K562 (cell line): ENCODE data around the gene CDC45. TPM values are rescaled to one million over a fixed set of nuclear protein-coding genes. Genes with fewer than 3 reads are reported as not detected.

Source experiments
- CBX3 ChIP-seq, 2 experiments: IDR thresholded peaks; 1 replicate in 1 of 2; 2 replicates in 1 of 2; pipeline ENCODE4 v1.6.1; 2012; ENCODE audit warnings: inconsistent platforms in 2 of 2, low read length in 2 of 2, borderline replicate concordance in 1 of 2, control low read depth in 1 of 2
- E2F1 ChIP-seq: sonication (generic); formaldehyde crosslinking; IDR thresholded peaks from 2 replicates; pipeline ENCODE4 v1.8.1; 2023; ENCODE audit warnings: mild to moderate bottlenecking, missing genetic modification reagents, moderate library complexity
- E2F8 ChIP-seq: fragments of 450-650 bp; IDR thresholded peaks from 2 replicates; pipeline ENCODE4 v1.7.1; 2018; ENCODE audit warnings: mild to moderate bottlenecking, low read depth; ENCODE audit not compliant: partially characterized antibody
- FOXJ3 ChIP-seq: sonication (generic); formaldehyde crosslinking; IDR thresholded peaks from 2 replicates; pipeline ENCODE4 v1.4.0; 2020; ENCODE audit warnings: mild to moderate bottlenecking, missing genetic modification reagents
- KDM5B ChIP-seq: fragments of 200-600 bp; sonication (generic); IDR thresholded peaks from 2 replicates; pipeline ENCODE4 v1.6.1; 2012; ENCODE audit warnings: low read depth, mild to moderate bottlenecking, moderate library complexity, low read length, control low read depth, inconsistent platforms; ENCODE audit not compliant: insufficient replicate concordance
- MED1 ChIP-seq: sonication (generic); formaldehyde crosslinking; IDR thresholded peaks from 2 replicates; pipeline ENCODE4 v1.8.1; 2023; ENCODE audit warnings: missing genetic modification reagents, borderline replicate concordance
- NFE2L1 ChIP-seq: fragments of 450-650 bp; IDR thresholded peaks from 2 replicates; pipeline ENCODE4 v1.6.1; 2016; ENCODE audit warnings: missing genetic modification characterization, low read depth, mild to moderate bottlenecking, missing compliant biosample characterization, moderate library complexity, borderline replicate concordance
- NR4A1 ChIP-seq, 2 experiments: fragments of 250-450 bp in 1 of 2; fragments of 450-650 bp in 1 of 2; sonication (Bioruptor Pico) in 1 of 2; IDR thresholded peaks; 2 replicates each; pipeline versions ENCODE4 v1.4.0 to v1.6.1; 2016 to 2020; ENCODE audit warnings: mild to moderate bottlenecking in 2 of 2, missing compliant biosample characterization in 1 of 2, missing genetic modification characterization in 1 of 2, moderate library complexity in 1 of 2
- POLR2A ChIP-seq: fragments of 450-650 bp; conservative IDR thresholded peaks from 2 replicates; pipeline ENCODE4 v1.6.1; 2016
- RBFOX2 ChIP-seq: fragments of 200-400 bp; formaldehyde crosslinking; IDR thresholded peaks from 2 replicates; pipeline ENCODE4 v1.6.1; 2017; ENCODE audit warnings: low read depth, mild to moderate bottlenecking, low read length, moderate library complexity
- RBM25 ChIP-seq: fragments of 200-400 bp; formaldehyde crosslinking; IDR thresholded peaks from 2 replicates; pipeline ENCODE4 v1.6.1; 2018; ENCODE audit warnings: low read length, low read depth, moderate library complexity; ENCODE audit not compliant: severe bottlenecking
- THAP7 ChIP-seq: fragments of 250-450 bp; sonication (Bioruptor Pico); IDR thresholded peaks from 2 replicates; pipeline ENCODE4 v1.5.0; 2021
- TOE1 ChIP-seq, 2 experiments: fragments of 450-650 bp in 1 of 2; sonication (generic) in 1 of 2; formaldehyde crosslinking in 1 of 2; IDR thresholded peaks; 2 replicates each; pipeline versions ENCODE4 v1.7.1 to v1.8.0; 2016 to 2022; ENCODE audit warnings: borderline replicate concordance in 2 of 2, mild to moderate bottlenecking in 2 of 2, antibody characterized with exemption in 1 of 2, inconsistent platforms in 1 of 2, low read depth in 1 of 2, missing genetic modification reagents in 1 of 2, moderate library complexity in 1 of 2
- XRCC4 ChIP-seq: IDR thresholded peaks from one replicate; pipeline ENCODE4 v1.6.1; 2011; ENCODE audit not compliant: insufficient read depth, insufficient read length; ENCODE audit errors: extremely low read depth
- ZBTB49 ChIP-seq: sonication (generic); formaldehyde crosslinking; IDR thresholded peaks from 2 replicates; pipeline ENCODE4 v1.8.0; 2022; ENCODE audit warnings: missing genetic modification reagents, mild to moderate bottlenecking, borderline replicate concordance
- ZBTB7A ChIP-seq: IDR thresholded peaks from 2 replicates; pipeline ENCODE4 v1.6.1; 2011; ENCODE audit warnings: low read depth, mild to moderate bottlenecking, low read length, moderate library complexity, borderline replicate concordance; ENCODE audit not compliant: control insufficient read depth
- ZNF324 ChIP-seq: fragments of 250-450 bp; sonication (Bioruptor Pico); IDR thresholded peaks from 2 replicates; pipeline ENCODE4 v1.4.0; 2020; ENCODE audit warnings: mild to moderate bottlenecking
- ZNF644 ChIP-seq: fragments of 200-800 bp; sonication (Bioruptor generic); IDR thresholded peaks from 2 replicates; pipeline ENCODE4 v1.6.1; 2016; ENCODE audit warnings: low read depth, missing genetic modification characterization, missing compliant biosample characterization
- polyA plus RNA-seq, 8 experiments: library from polyadenylated mRNA; depleted of rRNA in 4 of 8; stranded (reverse) in 5 of 8; unstranded in 3 of 8; fragments of >200 nt; fragmentation: Nextera tagmentation in 2 of 8; fragmentation: Illumina TruSeq in 1 of 8; extraction: Ambion mirVana in 2 of 8; extraction: Trizol in 1 of 8; gene quantifications; 2 replicates each; pipeline versions ENCODE4 v1.2.1 to v1.2.3, GENCODE V29; 2011 to 2014; ENCODE audit warnings: inconsistent platforms in 1 of 8, missing spikeins in 1 of 8
- total RNA-seq, 7 experiments: library from RNA; depleted of rRNA in 6 of 7; stranded (reverse); fragments of >200 nt in 6 of 7; fragmentation: Illumina TruSeq in 2 of 7; extraction: Trizol in 2 of 7; gene quantifications; 2 replicates each; pipeline versions ENCODE4 v1.2.1 to v1.2.3, GENCODE V29; 2011 to 2021; ENCODE audit warnings: low replicate concordance in 1 of 7

The CDC45 gene
- total and polyA plus RNA-seq, 9 of the 15 experiments (the other 6 are each of a cell fraction or from before 2014, with no cell fraction given), result 251 to 580 (median 410) TPM

DNA sequence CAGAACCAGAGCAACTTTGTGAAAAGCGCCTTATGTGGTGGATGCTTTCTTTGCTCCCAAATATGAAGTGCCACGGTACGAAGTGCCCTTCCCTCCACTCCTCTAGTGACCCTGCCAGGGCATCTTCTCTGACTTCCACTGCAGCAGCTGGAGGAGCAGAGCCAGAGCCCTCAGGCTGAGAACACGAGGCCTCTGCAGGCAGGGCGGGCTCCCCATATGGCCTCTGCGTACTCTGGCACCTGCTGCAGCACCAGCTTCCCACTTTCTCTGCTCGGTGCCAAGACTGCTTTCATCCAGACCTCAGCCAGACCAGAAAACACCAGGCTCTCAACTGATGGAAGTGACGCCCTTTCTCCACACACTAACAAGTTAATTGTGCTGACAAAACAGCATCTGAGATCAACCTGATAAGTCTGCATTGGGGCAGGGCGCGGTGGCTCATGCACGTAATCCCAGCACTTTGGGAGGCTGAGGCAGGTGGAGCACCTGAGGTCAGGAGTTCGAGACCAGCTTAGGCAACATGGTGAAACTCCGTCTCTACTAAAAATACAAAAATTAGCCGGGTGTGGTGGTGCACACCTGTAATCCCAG lies 13.5 kb upstream of the CDC45 start (continued):
- TF ChIP-seq NR4A1 (CRISPR knock-in tag; IDR thresholded peaks at IDR 0.05) (no peak), NR4A1 (tag; IDR thresholded peaks at IDR 0.05) (no peak), XRCC4 (no peak), POLR2A (peak; percentile 51), FOXJ3 (CRISPR knock-in tag) (no peak), KDM5B (peak; percentile 15), ZBTB49 (CRISPR knock-in tag) (no peak), ZBTB7A (no peak), E2F1 (CRISPR knock-in tag) (peak; percentile 72; the same call in 1 of the 2 replicates), NFE2L1 (tag) (no peak), RBM25 (no peak), THAP7 (CRISPR knock-in tag) (0 out of 2 replicates have a peak, but pooled peaks have one; percentile 23), E2F8 (no peak), RBFOX2 (peak; percentile 30; the same call in 1 of the 2 replicates), ZNF324 (no peak), CBX3 (IDR thresholded peaks at IDR 0.05; ENCODE audit: borderline replicate concordance in 1 of 2, low read length in 2 of 2) (peak in 1 of 2 experiments; percentile 68; a peak in 1 of 3 replicates), MED1 (peak; percentile 94; the same call in 1 of the 2 replicates), ZNF644 (tag) (no peak), TOE1 (IDR thresholded peaks at IDR 0.05; ENCODE audit: borderline replicate concordance) (no peak), TOE1 (CRISPR knock-in tag; IDR thresholded peaks at IDR 0.05; ENCODE audit: borderline replicate concordance, low read depth) (peak; percentile 77; the same call in 1 of the 2 replicates)
